ENCODE data around the gene ZNF839. TPM values are rescaled to one million over a fixed set of nuclear protein-coding genes. Genes with fewer than 3 reads are reported as not detected.

The ZNF839 gene
- total RNA-seq, 1 experiment from 2014 or later: 10.8 TPM

DNA sequence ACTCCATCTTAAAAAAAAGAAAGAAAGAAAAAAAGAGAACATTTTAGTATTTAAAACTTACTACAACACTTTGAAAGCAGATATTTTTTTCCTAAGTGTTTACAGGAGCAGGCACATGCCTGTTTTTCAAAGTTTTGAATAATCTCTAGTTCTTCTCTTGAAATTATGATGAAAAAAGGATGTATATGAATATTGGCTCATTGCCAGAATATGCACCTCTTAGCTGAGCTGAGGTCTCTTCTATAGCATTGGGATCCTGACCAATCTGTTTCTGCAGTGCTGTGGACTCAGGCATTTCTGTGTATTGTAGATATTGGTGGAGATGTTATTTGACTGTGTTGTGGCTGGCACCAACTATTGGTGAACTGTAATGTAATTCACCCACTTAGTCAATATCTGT, 58.1 kb downstream of the ZNF839 start:
- ChIA-PET POLR2A (no interaction called here), CTCF (no interaction called here)
- in situ Hi-C loops (cut with HindIII; ENCODE audit: low pct_unique_long_range_greater_than_20kb, low sequenced_read_pairs): no loop called here
- DNase-seq (ENCODE audit: low read depth, low spot score) (no peak), ATAC-seq (no peak)
- no peaks in the 10 kb centered on the region for H3K9me3 ChIP-seq (ENCODE audit: control insufficient read depth, insufficient read depth, low read depth, low read length)
- BruUV-seq (replicated peaks): no TSS peak
- H3K27ac ChIP-seq (ENCODE audit: low read length): no peak overlapping the region
- no peak for TF ChIP-seq SIN3A (IDR thresholded peaks at IDR 0.05; ENCODE audit: borderline replicate concordance, insufficient read depth, low read depth, low read length)
- TF ChIP-seq POLR2AphosphoS5 (IDR thresholded peaks at IDR 0.05; ENCODE audit: low read depth, low read length): no peak
- TF ChIP-seq, protein P1, sequence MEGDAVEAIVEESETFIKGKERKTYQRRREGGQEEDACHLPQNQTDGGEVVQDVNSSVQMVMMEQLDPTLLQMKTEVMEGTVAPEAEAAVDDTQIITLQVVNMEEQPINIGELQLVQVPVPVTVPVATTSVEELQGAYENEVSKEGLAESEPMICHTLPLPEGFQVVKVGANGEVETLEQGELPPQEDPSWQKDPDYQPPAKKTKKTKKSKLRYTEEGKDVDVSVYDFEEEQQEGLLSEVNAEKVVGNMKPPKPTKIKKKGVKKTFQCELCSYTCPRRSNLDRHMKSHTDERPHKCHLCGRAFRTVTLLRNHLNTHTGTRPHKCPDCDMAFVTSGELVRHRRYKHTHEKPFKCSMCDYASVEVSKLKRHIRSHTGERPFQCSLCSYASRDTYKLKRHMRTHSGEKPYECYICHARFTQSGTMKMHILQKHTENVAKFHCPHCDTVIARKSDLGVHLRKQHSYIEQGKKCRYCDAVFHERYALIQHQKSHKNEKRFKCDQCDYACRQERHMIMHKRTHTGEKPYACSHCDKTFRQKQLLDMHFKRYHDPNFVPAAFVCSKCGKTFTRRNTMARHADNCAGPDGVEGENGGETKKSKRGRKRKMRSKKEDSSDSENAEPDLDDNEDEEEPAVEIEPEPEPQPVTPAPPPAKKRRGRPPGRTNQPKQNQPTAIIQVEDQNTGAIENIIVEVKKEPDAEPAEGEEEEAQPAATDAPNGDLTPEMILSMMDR (IDR thresholded peaks at IDR 0.05): no peak
- TF ChIP-seq, protein P2, sequence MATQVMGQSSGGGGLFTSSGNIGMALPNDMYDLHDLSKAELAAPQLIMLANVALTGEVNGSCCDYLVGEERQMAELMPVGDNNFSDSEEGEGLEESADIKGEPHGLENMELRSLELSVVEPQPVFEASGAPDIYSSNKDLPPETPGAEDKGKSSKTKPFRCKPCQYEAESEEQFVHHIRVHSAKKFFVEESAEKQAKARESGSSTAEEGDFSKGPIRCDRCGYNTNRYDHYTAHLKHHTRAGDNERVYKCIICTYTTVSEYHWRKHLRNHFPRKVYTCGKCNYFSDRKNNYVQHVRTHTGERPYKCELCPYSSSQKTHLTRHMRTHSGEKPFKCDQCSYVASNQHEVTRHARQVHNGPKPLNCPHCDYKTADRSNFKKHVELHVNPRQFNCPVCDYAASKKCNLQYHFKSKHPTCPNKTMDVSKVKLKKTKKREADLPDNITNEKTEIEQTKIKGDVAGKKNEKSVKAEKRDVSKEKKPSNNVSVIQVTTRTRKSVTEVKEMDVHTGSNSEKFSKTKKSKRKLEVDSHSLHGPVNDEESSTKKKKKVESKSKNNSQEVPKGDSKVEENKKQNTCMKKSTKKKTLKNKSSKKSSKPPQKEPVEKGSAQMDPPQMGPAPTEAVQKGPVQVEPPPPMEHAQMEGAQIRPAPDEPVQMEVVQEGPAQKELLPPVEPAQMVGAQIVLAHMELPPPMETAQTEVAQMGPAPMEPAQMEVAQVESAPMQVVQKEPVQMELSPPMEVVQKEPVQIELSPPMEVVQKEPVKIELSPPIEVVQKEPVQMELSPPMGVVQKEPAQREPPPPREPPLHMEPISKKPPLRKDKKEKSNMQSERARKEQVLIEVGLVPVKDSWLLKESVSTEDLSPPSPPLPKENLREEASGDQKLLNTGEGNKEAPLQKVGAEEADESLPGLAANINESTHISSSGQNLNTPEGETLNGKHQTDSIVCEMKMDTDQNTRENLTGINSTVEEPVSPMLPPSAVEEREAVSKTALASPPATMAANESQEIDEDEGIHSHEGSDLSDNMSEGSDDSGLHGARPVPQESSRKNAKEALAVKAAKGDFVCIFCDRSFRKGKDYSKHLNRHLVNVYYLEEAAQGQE (IDR thresholded peaks at IDR 0.05; ENCODE audit: insufficient read depth in 1 of 2, low read depth in 2 of 2, low read length in 1 of 2): no peak
- no peak for TF ChIP-seq TCF7L2 (IDR thresholded peaks at IDR 0.05; ENCODE audit: low read depth, low read length)
- no peaks in the 10 kb centered on the region for H3K4me1 ChIP-seq (ENCODE audit: control insufficient read depth, insufficient read depth, low read length)
- H3K36me3 ChIP-seq (ENCODE audit: control insufficient read depth, insufficient read depth, low read length): no peaks in the 10 kb centered on the region; the same call in none of the 2 replicates
- intact Hi-C loops (cut with micrococcal nuclease; ENCODE audit: unreplicated experiment): no loop called here
- H3K27me3 ChIP-seq (ENCODE audit: control insufficient read depth, insufficient read depth, low read length): no peaks in the 10 kb centered on the region
- H3K4me3 ChIP-seq (ENCODE audit: low read depth in 2 of 2, low read length in 2 of 2): no peak overlapping the region

DNA sequence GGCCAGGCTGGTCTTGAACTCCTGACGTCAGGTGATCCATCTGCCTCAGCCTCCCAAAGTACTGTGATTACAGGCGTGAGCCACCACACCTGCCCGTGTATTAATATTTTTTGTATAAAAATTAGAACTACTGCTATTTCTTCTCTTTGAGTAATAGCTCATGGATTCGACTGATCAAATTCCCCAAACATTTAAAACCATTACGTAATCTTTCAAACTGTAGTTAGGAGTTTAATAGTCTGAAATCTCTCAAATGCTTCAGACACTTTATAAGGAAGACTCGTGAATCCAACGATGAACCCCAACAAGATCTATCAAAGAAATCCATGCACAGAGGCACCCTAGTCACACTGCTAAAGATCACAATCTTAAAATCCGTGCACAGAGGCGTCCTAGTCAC, 59.3 kb downstream of the ZNF839 start:
- POLR2A ChIA-PET: no interaction called here
- H3K4me1 ChIP-seq (ENCODE audit: control insufficient read depth, insufficient read depth, low read length): no peaks in the 10 kb centered on the region

More for the DNA sequence above, 59.3 kb downstream of the ZNF839 start:
- Histone ChIP-seq H3K4me3 (ENCODE audit: low read depth in 2 of 2, low read length in 2 of 2) (no peak overlapping the region), H3K36me3 (ENCODE audit: control insufficient read depth, insufficient read depth, low read length) (no peaks in the 10 kb centered on the region; the same call in none of the 2 replicates), H3K27me3 (ENCODE audit: control insufficient read depth, insufficient read depth, low read length) (no peaks in the 10 kb centered on the region), H3K9me3 (ENCODE audit: control insufficient read depth, insufficient read depth, low read depth, low read length) (no peaks in the 10 kb centered on the region), H3K27ac (ENCODE audit: low read length) (no peak overlapping the region)
- in situ Hi-C loops (cut with HindIII; ENCODE audit: low pct_unique_long_range_greater_than_20kb, low sequenced_read_pairs): no loop called here
- DNase-seq (ENCODE audit: low read depth, low spot score) (no peak), ATAC-seq (no peak)
- BruUV-seq (replicated peaks): no TSS peak
- intact Hi-C loops (cut with micrococcal nuclease; ENCODE audit: unreplicated experiment): no loop called here
- CTCF ChIA-PET: no interaction called here
- TF ChIP-seq, protein P2 (IDR thresholded peaks at IDR 0.05; ENCODE audit: insufficient read depth in 1 of 2, low read depth in 2 of 2, low read length in 1 of 2): no peak
- TF ChIP-seq, protein P1 (IDR thresholded peaks at IDR 0.05): no peak
- TF ChIP-seq TCF7L2 (IDR thresholded peaks at IDR 0.05; ENCODE audit: low read depth, low read length) (no peak), SIN3A (IDR thresholded peaks at IDR 0.05; ENCODE audit: borderline replicate concordance, insufficient read depth, low read depth, low read length) (no peak)

Data from Panc1 (cell line).